Transverse colon (tissue), 4 donors: Measurements from ENCODE around the gene CCNC. TPM values are rescaled to one million over a fixed set of nuclear protein-coding genes. Genes with fewer than 3 reads are reported as not detected.

Experiments
- DNase-seq: peaks from one replicate; pipeline ENCODE4 v3.0.0-alpha.2; 2019
- H3K27ac ChIP-seq, 4 donors: fragments of 200-600 bp; sonication (generic); 2 replicates each; pipeline ENCODE4 v1.5.1; 2016 to 2018; ENCODE audit warnings: inconsistent platforms in 4 of 4
- H3K27me3 ChIP-seq: fragments of 200-600 bp; sonication (generic); 2 replicates; pipeline ENCODE4 v1.5.1; 2017; ENCODE audit warnings: inconsistent platforms
- H3K36me3 ChIP-seq, 4 donors: fragments of 200-600 bp; sonication (generic); 2 replicates each; pipeline ENCODE4 v1.5.1; 2017 to 2019; ENCODE audit warnings: inconsistent platforms in 4 of 4
- H3K4me1 ChIP-seq, 4 donors: fragments of 200-600 bp; sonication (generic); 2 replicates each; pipeline ENCODE4 v1.5.1; 2017 to 2020; ENCODE audit warnings: inconsistent platforms in 4 of 4
- H3K4me3 ChIP-seq, 4 donors: fragments of 200-600 bp; sonication (generic); 1 replicate in 1 of 4; 2 replicates in 3 of 4; pipeline versions ENCODE4 v1.5.1 to v1.6.1; 2017 to 2019; ENCODE audit warnings: inconsistent platforms in 4 of 4
- H3K9me3 ChIP-seq, 2 donors: fragments of 200-600 bp; sonication (generic); 2 replicates each; pipeline ENCODE4 v1.5.1; 2017 to 2019; ENCODE audit warnings: inconsistent platforms in 2 of 2
- CTCF ChIP-seq, 5 experiments: fragments of 200-600 bp in 3 of 5; fragments of 450-650 bp in 2 of 5; sonication (generic) in 3 of 5; IDR thresholded peaks; 1 replicate in 2 of 5; 2 replicates in 3 of 5; pipeline ENCODE4 v1.5.1; 2016 to 2017; ENCODE audit warnings: antibody characterized with exemption in 5 of 5, inconsistent platforms in 3 of 5, mild to moderate bottlenecking in 2 of 5, moderate library complexity in 1 of 5
- EP300 ChIP-seq: sonication (generic); formaldehyde crosslinking; IDR thresholded peaks from one replicate; pipeline ENCODE4 v1.6.1; 2017; ENCODE audit warnings: antibody characterized with exemption, low read depth
- POLR2A ChIP-seq: fragments of 450-650 bp; IDR thresholded peaks from one replicate; pipeline ENCODE4 v1.6.1; 2016; ENCODE audit warnings: antibody characterized with exemption, mild to moderate bottlenecking, moderate library complexity
- POLR2AphosphoS5 ChIP-seq, 3 donors: sonication (generic); formaldehyde crosslinking; IDR thresholded peaks; one replicate each; pipeline ENCODE4 v1.6.1; 2016; ENCODE audit warnings: antibody characterized with exemption in 3 of 3
- WGBS, 2 donors: methylation state at CpG; one replicate each; pipeline ENCODE4 v1.1.5; 2018; ENCODE audit warnings: low coverage in 1 of 2; 5-methylcytosine and 5-hydroxymethylcytosine counted together
- in situ Hi-C, 4 donors: fragments of 200-750 bp; cut with MboI; loops; one replicate each; pipeline versions ENCODE4 v1.15.0 to v1.15.1; 2017; ENCODE audit warnings: low sequenced_read_pairs in 3 of 4, low pct_ligation_motif_present in 1 of 4, low pct_unique_long_range_greater_than_20kb in 1 of 4
- intact Hi-C: fragments of 100-400 bp; cut with DNase I; formaldehyde crosslinking; loops from one replicate; pipeline ENCODE4 v1.15.1; 2023; ENCODE audit warnings: low total_unique reads
- total RNA-seq, 4 donors: library from RNA; depleted of rRNA; stranded (reverse); fragments of >200 nt; gene quantifications; one replicate each; pipeline ENCODE4 v1.1.0, GENCODE V29; 2016

The CCNC gene
- total RNA-seq, 4 donors from 2014 or later, result 47.0 to 104 (median 63.6) TPM

- H3K27me3 ChIP-seq, result no peaks in the 10 kb centered on the region
- H3K36me3 ChIP-seq, result no peaks in the 10 kb centered on the region
- in situ Hi-C loops (no loop called here), intact Hi-C loops (no loop called here)
- peaks cover 0 to 26% (median 12%) of the 10 kb centered on the region in 4 donors for H3K4me1 ChIP-seq
- 51 to 62% methylated on average over 8 of the region's 8 CpGs for WGBS, 2 donors
- no peak for DNase-seq
- H3K9me3 ChIP-seq, result no peaks in the 10 kb centered on the region
- TF ChIP-seq CTCF (IDR thresholded peaks at IDR 0.05) (no peak), EP300 (no peak), POLR2AphosphoS5 (IDR thresholded peaks at IDR 0.05) (no peak), POLR2A (no peak)
- peak overlapping the region in 1 of 4 donors; percentile 96 for H3K27ac ChIP-seq
- peak overlapping the region in 3 of 4 donors; percentile 68 to 90 (median 89) for H3K4me3 ChIP-seq
Measured at GRCh38 chr6:99514089-99514488, 54.4 kb downstream of the CCNC start.

GRCh38 chr6:99512033-99512432 lies 56.4 kb downstream of the CCNC start:
- Histone ChIP-seq H3K4me3 (no peak overlapping the region), H3K9me3 (no peaks in the 10 kb centered on the region), H3K27ac (no peak overlapping the region), H3K36me3 (no peaks in the 10 kb centered on the region), H3K4me1 (peaks cover 0 to 26% (median 12%) of the 10 kb centered on the region in 4 donors), H3K27me3 (no peaks in the 10 kb centered on the region)
- DNase-seq, result no peak
- WGBS, 2 donors, result 97 to 100% methylated on average over 1 of the region's 1 CpG
- TF ChIP-seq CTCF (IDR thresholded peaks at IDR 0.05), result no peak
- TF ChIP-seq POLR2AphosphoS5 (IDR thresholded peaks at IDR 0.05), result no peak
- no peak for TF ChIP-seq POLR2A
- TF ChIP-seq EP300, result no peak
- intact Hi-C loops (no loop called here), in situ Hi-C loops (no loop called here)

GRCh38 chr6:99507648-99508047 lies 60.8 kb downstream of the CCNC start:
- Histone ChIP-seq H3K4me1 (peaks cover 0 to 8% (median 3%) of the 10 kb centered on the region in 4 donors), H3K4me3 (no peak overlapping the region), H3K9me3 (no peaks in the 10 kb centered on the region), H3K36me3 (peaks cover 0 to 10% (median 2%) of the 10 kb centered on the region in 4 donors), H3K27ac (no peak overlapping the region), H3K27me3 (no peaks in the 10 kb centered on the region)
- intact Hi-C loops (no loop called here), in situ Hi-C loops (no loop called here)
- no peak for DNase-seq
- 71 to 93% methylated on average over 1 to 3 of the region's 3 CpGs for WGBS, 2 donors
- TF ChIP-seq POLR2A, result no peak
- no peak for TF ChIP-seq EP300
- no peak for TF ChIP-seq POLR2AphosphoS5 (IDR thresholded peaks at IDR 0.05)
- TF ChIP-seq CTCF (IDR thresholded peaks at IDR 0.05), result no peak

GRCh38 chr6:99501762-99502161 lies 66.7 kb downstream of the CCNC start:
- in situ Hi-C loops, result no loop called here
- H3K36me3 ChIP-seq, result peaks cover 0 to 11% (median 2%) of the 10 kb centered on the region in 4 donors
- H3K4me3 ChIP-seq, result no peak overlapping the region
- no peak overlapping the region for H3K27ac ChIP-seq
- peaks cover 0 to 7% (median 0%) of the 10 kb centered on the region in 4 donors for H3K4me1 ChIP-seq
- H3K27me3 ChIP-seq, result no peaks in the 10 kb centered on the region
- no peak for DNase-seq
- no peaks in the 10 kb centered on the region for H3K9me3 ChIP-seq
- WGBS, 2 donors, result 82 to 86% methylated on average over 2 of the region's 2 CpGs
- intact Hi-C loops, result no loop called here
- TF ChIP-seq POLR2A, result no peak
- TF ChIP-seq EP300, result no peak
- TF ChIP-seq CTCF (IDR thresholded peaks at IDR 0.05), result no peak
- TF ChIP-seq POLR2AphosphoS5 (IDR thresholded peaks at IDR 0.05), result no peak
